Erythroblast (primary cell): ENCODE results near the gene PCF11.
"Not testable (repeated sequence)": the region's sequence is repeated elsewhere in the genome, so short reads cannot be mapped to it uniquely, and the experiment has no call there.

ENCODE experiments used
- DNase-seq, 2 experiments: peaks; one replicate each; lab custom pipeline; 2025; lab: John Stamatoyannopoulos, UW
- GATA1 ChIP-seq: IDR thresholded peaks from 2 replicates; pipeline ENCODE4 v1.6.1; 2011; ENCODE audit warnings: low read depth, mild to moderate bottlenecking, control low read depth, low read length, moderate library complexity
- POLR2A ChIP-seq: IDR thresholded peaks from 2 replicates; pipeline ENCODE4 v1.6.1; 2011; ENCODE audit warnings: mild to moderate bottlenecking, low read length

Gene PCF11

DNA sequence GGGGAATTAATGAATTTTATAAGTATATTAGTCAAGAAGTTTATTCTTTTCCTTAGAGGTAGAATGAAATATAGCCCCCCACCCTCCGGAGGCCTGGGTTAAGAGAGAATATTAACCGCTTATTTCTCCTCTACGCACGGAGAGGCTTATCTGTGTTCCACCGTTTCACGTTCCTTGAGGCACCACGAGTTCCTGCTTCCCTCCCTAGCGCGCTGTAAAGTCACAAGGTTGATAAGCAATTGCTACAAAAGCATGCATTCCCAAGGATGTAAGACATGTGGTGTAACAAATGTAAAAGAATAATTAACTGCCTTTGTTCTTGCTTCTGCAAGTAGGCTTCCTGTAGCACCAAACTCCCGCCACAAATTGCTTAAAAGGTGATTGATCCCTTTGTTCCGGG, 35.1 kb downstream of the PCF11 start:
- TF ChIP-seq GATA1, result no peak
- no peak for TF ChIP-seq POLR2A
- DNase-seq, result peak; percentile 63 to 72

DNA sequence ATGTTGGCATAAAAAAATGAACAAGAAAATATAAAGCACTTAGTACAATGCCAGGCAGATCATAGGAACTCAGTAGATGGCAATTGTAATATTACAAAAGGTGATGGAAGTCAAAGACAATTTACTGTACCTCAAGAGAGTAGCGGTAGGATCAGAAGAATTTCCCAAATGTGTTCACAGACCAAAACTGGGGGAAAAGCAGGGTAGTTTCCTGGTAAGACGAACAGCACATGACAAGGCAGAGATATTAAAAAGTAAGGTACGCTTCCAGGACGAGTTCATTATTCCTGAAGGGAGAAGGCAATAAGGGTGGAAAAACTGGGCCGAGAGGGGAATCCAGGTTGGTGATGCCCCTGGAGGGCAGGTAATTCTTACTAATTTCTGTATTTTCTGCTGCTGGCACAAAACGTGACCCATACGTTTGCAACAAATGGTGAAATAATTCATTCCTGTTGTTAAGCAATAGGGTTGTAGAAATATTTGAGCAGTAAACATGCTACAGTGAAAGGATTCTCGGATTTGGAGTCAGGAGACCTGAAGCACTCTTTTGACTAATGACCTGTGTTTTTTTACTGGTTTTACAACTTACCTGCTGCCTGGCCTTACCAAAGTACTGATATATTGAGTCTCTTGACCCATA, 35.8 kb downstream of the PCF11 start:
- DNase-seq, result peak; percentile 45 to 69
- TF ChIP-seq GATA1, result no peak
- TF ChIP-seq POLR2A, result no peak

DNA sequence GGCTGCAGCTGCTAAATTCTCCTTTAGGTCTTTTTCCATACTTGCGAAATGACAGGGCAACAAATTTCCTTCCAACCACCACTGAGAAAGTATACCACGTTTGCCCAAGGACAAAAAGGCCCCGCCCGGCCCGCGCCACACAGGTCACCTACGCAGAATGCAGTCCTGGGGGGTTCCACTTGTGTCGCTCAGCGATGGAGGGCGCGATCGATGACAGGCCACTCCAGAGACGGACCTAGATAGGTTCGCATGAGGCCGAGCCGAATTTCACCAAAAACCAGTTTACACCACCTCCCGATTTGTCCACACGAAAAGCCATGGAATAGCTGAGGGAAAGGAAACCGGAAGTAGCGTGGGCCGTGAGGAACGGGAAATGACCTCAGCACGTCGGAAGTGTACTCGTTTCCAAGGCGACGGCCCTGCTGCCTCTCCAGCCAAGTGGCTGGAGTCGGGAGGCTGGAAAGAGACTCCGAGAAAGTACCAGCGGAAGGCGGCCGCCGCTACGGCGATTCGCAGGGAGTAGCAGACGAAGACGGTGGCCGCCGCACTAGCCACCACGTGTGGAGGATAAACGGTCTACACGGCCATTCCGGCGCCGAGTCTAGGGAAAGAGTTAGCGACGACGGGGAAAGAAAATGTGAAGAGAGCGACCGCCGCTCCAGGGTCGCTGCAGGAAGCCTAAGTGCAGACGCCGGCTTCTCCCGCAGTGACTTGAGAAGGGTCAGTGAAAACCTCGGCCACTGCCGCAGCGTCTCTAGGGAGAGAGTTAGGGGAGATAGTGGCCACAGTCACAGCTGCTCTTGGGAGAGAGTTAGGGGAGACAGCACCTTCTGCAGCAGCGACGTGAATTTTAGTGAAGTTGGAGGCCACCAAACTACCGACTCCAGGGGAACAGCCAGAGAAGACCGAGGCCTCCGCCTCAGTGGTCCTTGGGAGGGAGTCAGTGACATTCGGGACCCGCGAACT, 36.7 kb downstream of the PCF11 start, which contains the start of gene ANKRD42:
TSS of gene ANKRD42 (plus strand) at position 398 of the 966 bp plus-strand sequence. CDS start 959 bp downstream, outside the sequence.
- peak; percentile 94 for DNase-seq
- TF ChIP-seq POLR2A (peak; percentile 73), GATA1 (no peak)

GRCh38 chr11:83194281-83195142, 37.6 kb downstream of the PCF11 start:
- peak; percentile 80 for DNase-seq
- TF ChIP-seq GATA1, result no peak
- TF ChIP-seq POLR2A, result no peak

DNA sequence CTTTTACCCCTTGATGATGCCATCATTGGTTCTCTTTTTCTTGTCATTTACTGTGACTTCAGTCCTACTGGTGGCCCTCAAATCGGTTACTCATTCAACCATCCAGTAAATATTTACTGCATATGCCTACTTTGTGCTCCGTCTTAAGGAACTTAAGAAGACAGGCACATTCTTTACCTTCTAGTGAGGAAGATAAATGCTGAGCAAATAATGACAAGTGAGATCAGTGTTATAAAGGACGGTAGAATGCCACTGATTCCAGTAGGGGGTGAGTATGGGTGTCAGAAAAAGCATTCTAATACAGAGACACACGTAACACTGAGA, 38.2 kb downstream of the PCF11 start:
- TF ChIP-seq POLR2A (no peak), GATA1 (no peak)
- peak; percentile 33 to 46 for DNase-seq

DNA sequence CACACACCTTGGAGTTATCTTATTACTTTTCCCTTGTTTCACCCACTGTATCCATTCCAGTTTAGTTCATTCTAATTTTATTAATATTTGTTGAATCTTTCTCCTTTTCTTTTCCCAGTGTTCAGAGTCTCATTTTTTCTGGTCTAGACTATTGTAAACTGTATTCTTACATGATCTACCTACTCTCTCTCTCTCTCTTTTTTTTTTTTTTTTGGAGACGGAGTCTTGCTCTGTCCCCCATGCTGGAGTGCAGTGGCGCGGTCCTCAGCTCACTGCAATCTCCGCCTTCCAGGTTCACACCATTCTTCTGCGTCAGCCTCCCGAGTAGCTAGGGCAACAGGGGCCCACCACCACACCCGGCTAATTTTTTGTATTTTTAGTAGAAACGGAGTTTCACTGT, 38.7 kb downstream of the PCF11 start:
- TF ChIP-seq GATA1 (no peak), POLR2A (no peak)
- no peak for DNase-seq

DNA sequence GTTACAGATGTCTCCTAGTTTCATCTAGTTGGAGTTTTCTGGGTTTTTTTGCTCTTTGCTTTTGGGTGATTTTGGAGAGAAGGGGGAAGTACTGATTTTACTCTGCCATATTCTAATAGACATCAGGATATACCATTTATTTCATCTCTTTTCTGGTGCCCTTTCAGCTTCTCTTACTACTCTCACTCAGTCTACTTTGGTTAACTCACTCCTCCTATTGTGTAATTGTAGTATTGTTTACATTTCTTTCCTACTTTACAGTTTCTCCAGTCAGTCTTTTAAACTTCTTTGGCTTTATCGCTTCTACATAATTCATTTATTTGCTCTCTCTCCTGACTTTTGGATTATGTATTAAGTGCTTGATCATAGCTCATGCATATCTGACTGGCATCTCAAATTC, 43.1 kb downstream of the PCF11 start:
- no peak for DNase-seq
- TF ChIP-seq POLR2A, result no peak
- no peak for TF ChIP-seq GATA1

DNA sequence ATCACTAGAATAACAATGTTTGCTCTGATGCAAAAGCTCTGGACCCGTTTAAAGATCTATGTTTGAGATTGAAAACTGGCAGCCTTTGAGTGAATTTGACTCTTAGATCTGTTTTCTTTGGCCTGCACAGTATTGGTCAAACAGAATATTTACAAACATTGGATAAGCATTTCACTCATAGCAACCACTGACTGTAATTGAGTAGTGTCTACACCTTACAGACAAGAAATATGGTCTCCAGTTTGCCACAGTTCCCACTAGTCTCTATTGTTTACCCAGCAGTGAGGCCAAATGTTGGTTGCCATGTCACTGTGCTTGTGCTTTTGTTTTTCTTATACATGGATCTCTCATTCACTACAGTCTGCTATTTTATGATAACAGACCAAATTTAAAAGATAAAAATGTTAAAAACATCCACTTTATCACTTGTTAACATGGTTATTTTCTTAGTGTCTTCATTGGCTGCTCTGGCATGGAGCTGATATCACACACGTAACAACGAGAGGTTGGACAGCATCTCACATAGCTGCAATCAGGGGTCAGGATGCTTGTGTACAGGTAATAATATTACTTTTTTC, 48.8 kb downstream of the PCF11 start:
- TF ChIP-seq GATA1 (no peak), POLR2A (no peak)
- DNase-seq, result peak; percentile 32 to 79

GRCh38 chr11:83206221-83206620, 49.3 kb downstream of the PCF11 start:
- TF ChIP-seq POLR2A (no peak), GATA1 (no peak)

GRCh38 chr11:83206771-83207382, 49.9 kb downstream of the PCF11 start:
- DNase-seq, result not testable (repeated sequence)

More at GRCh38 chr11:83206221-83206620, 49.3 kb downstream of the PCF11 start:
- peak in 1 of 2 experiments; percentile 69 for DNase-seq

GRCh38 chr11:83219095-83219494, 62.2 kb downstream of the PCF11 start:
- no peak for DNase-seq
- TF ChIP-seq GATA1 (no peak), POLR2A (no peak)

DNA sequence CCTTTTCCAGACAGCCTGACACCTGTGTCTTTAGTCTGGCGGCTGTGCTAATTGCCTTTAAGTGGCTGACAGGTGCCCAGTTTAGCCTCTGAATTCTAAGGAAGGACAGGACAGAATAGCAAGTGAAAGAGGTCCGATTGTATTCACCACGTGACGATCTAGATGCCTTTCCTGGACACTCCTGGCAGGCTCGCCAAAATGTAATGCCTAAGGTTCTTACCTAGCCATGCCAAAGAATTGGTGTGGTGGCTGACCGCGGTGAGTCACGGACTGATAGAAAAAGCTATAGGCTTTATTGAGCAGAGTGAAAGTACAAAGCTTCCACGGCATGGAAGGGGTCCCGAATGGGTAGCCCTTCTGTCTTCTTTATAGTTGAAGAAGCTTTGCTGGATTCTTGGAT, 63.3 kb downstream of the PCF11 start:
- no peak for DNase-seq
- TF ChIP-seq POLR2A (no peak), GATA1 (no peak)

DNA sequence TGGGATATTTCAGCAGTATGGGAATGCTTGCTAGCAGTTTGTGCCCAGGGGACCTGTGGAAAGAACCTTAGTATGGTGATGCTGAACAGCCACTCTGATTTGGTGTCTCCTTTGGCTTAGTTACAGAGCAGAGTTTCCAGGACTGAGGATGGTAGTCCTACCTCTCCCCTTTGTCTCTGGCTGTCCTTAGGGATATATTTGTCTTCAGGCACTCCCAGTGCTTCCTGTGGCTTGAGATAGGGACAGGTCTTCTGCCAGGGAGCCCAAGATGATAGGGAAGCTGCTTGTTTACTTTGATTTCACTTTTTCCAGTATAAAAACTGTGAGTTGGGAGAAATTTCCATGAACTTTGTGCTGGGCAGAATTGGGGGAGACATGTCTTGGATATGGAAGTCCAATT, 64.8 kb downstream of the PCF11 start:
- TF ChIP-seq POLR2A (no peak), GATA1 (no peak)
- no peak for DNase-seq
